HepG2 (cell line): ENCODE data around the gene DBNDD1. TPM values are rescaled to one million over a fixed set of nuclear protein-coding genes. Genes with fewer than 3 reads are reported as not detected.

ENCODE experiments used
- HDAC6 ChIP-seq: fragments of 200-600 bp; sonication (generic); IDR thresholded peaks from 2 replicates; pipeline ENCODE4 v1.7.0; 2017; ENCODE audit warnings: mild to moderate bottlenecking, antibody characterized with exemption, low read length, low read depth
- HMGA1 ChIP-seq: sonication (generic); formaldehyde crosslinking; conservative IDR thresholded peaks from 2 replicates; pipeline ENCODE4 v1.4.0; 2020; ENCODE audit warnings: missing genetic modification reagents
- HMGXB4 ChIP-seq, 2 experiments: sonication (generic) in 1 of 2; formaldehyde crosslinking in 1 of 2; IDR thresholded peaks; 2 replicates each; pipeline versions ENCODE4 v1.4.0 to v1.6.1; 2018 to 2020; ENCODE audit warnings: missing genetic modification reagents in 2 of 2, borderline replicate concordance in 1 of 2, low read depth in 1 of 2, mild to moderate bottlenecking in 1 of 2, missing biosample characterization in 1 of 2
- HNF4G ChIP-seq, 2 experiments: sonication (generic) in 1 of 2; formaldehyde crosslinking in 1 of 2; IDR thresholded peaks; 2 replicates each; pipeline versions ENCODE4 v1.4.0 to v1.6.1; 2011 to 2020; ENCODE audit warnings: borderline replicate concordance in 2 of 2, low read depth in 2 of 2, mild to moderate bottlenecking in 2 of 2, low read length in 1 of 2, missing genetic modification reagents in 1 of 2, moderate library complexity in 1 of 2
- IRX3 ChIP-seq: sonication (generic); formaldehyde crosslinking; IDR thresholded peaks from 2 replicates; pipeline ENCODE4 v1.8.1; 2023; ENCODE audit warnings: mild to moderate bottlenecking, low read depth, missing genetic modification reagents, borderline replicate concordance
- KDM2A ChIP-seq: sonication (generic); formaldehyde crosslinking; IDR thresholded peaks from 2 replicates; pipeline ENCODE4 v1.4.0; 2020; ENCODE audit warnings: low read depth, missing genetic modification reagents, borderline replicate concordance
- KIAA2018 ChIP-seq: sonication (generic); formaldehyde crosslinking; IDR thresholded peaks from 2 replicates; pipeline ENCODE4 v1.5.0; 2020; ENCODE audit warnings: mild to moderate bottlenecking, missing genetic modification reagents, borderline replicate concordance
- KMT2B ChIP-seq: IDR thresholded peaks from 2 replicates; pipeline ENCODE4 v1.6.1; 2016; ENCODE audit warnings: missing genetic modification reagents, missing compliant biosample characterization
- MXD3 ChIP-seq: IDR thresholded peaks from 2 replicates; pipeline ENCODE4 v1.6.1; 2016; ENCODE audit warnings: mild to moderate bottlenecking, missing biosample characterization, missing genetic modification reagents
- SOX6 ChIP-seq, 2 experiments: fragments of 450-650 bp in 1 of 2; sonication (generic) in 1 of 2; formaldehyde crosslinking in 1 of 2; IDR thresholded peaks; 2 replicates each; pipeline versions ENCODE4 v1.4.0 to v1.6.1; 2017 to 2020; ENCODE audit warnings: antibody characterized with exemption in 1 of 2, mild to moderate bottlenecking in 1 of 2, missing genetic modification reagents in 1 of 2
- TRIM22 ChIP-seq: fragments of 450-650 bp; IDR thresholded peaks from 2 replicates; pipeline ENCODE4 v1.6.1; 2017
- ZNF878 ChIP-seq: sonication (generic); formaldehyde crosslinking; IDR thresholded peaks from 2 replicates; pipeline ENCODE4 v1.8.1; 2023; ENCODE audit warnings: mild to moderate bottlenecking, missing genetic modification reagents, moderate library complexity
- polyA plus RNA-seq, 8 experiments: library from polyadenylated mRNA; depleted of rRNA in 3 of 8; stranded (reverse) in 7 of 8; unstranded in 1 of 8; fragments of >200 nt; fragmentation: Illumina TruSeq in 4 of 8; extraction: Trizol in 4 of 8; gene quantifications; 2 replicates each; pipeline versions ENCODE4 v1.2.1 to v1.2.3, GENCODE V29; 2011 to 2016; ENCODE audit warnings: low read depth in 4 of 8, missing spikeins in 1 of 8, mixed read lengths in 1 of 8; ENCODE audit not compliant: insufficient read depth in 1 of 8
- total RNA-seq, 5 experiments: library from RNA; depleted of rRNA; stranded (reverse); fragments of >200 nt; fragmentation: Illumina TruSeq; extraction: Trizol; gene quantifications; 2 replicates each; pipeline ENCODE4 v1.2.3, GENCODE V29; 2016; ENCODE audit warnings: low read depth in 1 of 5

DBNDD1 gene
- total and polyA plus RNA-seq, 2 of the 13 experiments (the other 11 are each of a cell fraction or from before 2014, with no cell fraction given), result 17.0 to 40.4 TPM

- TF ChIP-seq KDM2A (peak; percentile 67; the same call in 1 of the 2 replicates), IRX3 (CRISPR knock-in tag) (no peak), ZNF878 (CRISPR knock-in tag) (no peak), HMGXB4 (CRISPR knock-in tag; IDR thresholded peaks at IDR 0.05; ENCODE audit: borderline replicate concordance in 1 of 2, low read depth in 1 of 2) (peak; percentile 19 to 35; a peak in 2 of 4 replicates), HDAC6 (no peak), HMGA1 (CRISPR knock-in tag) (no peak), KMT2B (CRISPR knock-in tag) (0 out of 2 replicates have a peak, but pooled peaks have one; percentile 43), HNF4G (IDR thresholded peaks at IDR 0.05; ENCODE audit: borderline replicate concordance, low read depth, low read length) (no peak; the same call in 1 of the 2 replicates), HNF4G (CRISPR knock-in tag; IDR thresholded peaks at IDR 0.05; ENCODE audit: borderline replicate concordance, low read depth) (0 out of 2 replicates have a peak, but pooled peaks have one; percentile 14), SOX6 (IDR thresholded peaks at IDR 0.05) (no peak), SOX6 (CRISPR knock-in tag; IDR thresholded peaks at IDR 0.05) (no peak), MXD3 (CRISPR knock-in tag) (peak; percentile 63; the same call in 1 of the 2 replicates), TRIM22 (no peak), KIAA2018 (CRISPR knock-in tag) (no peak)
Observed at GRCh38 chr16:90018652-90019542, at the start of gene DBNDD1 (continued).
